BLaER1 treated with 17β-estradiol and CSF1 and Interleukin-3, amounts not matched to agents 10 nM and 100 nM (cell line): ENCODE results near the gene GRM4.

Source experiments
- H3K27ac ChIP-seq, 11 experiments: shearing (Covaris generic); formaldehyde crosslinking; 2 replicates each; pipeline ENCODE4 v1.8.1; 2022
- H3K27me3 ChIP-seq, 11 experiments: shearing (Covaris generic); formaldehyde crosslinking; 2 replicates each; pipeline ENCODE4 v1.8.1; 2022
- H3K36me3 ChIP-seq, 11 experiments: shearing (Covaris generic); formaldehyde crosslinking; 2 replicates each; pipeline ENCODE4 v1.8.1; 2022
- H3K4me1 ChIP-seq, 10 experiments: shearing (Covaris generic); formaldehyde crosslinking; 2 replicates each; pipeline ENCODE4 v1.8.1; 2022
- H3K4me2 ChIP-seq, 11 experiments: shearing (Covaris generic); formaldehyde crosslinking; 2 replicates each; pipeline ENCODE4 v1.8.1; 2022
- H3K4me3 ChIP-seq, 10 experiments: shearing (Covaris generic); formaldehyde crosslinking; 2 replicates each; pipeline ENCODE4 v1.8.1; 2022
- H3K9ac ChIP-seq, 11 experiments: shearing (Covaris generic); formaldehyde crosslinking; 2 replicates each; pipeline ENCODE4 v1.8.1; 2022
- H3K9me3 ChIP-seq, 11 experiments: shearing (Covaris generic); formaldehyde crosslinking; replicated peaks in 1 of 11; 2 replicates each; pipeline ENCODE4 v1.8.1; 2022
- H4K20me1 ChIP-seq, 11 experiments: shearing (Covaris generic); formaldehyde crosslinking; 2 replicates each; pipeline ENCODE4 v1.8.1; 2022
- Cebpa-rat ChIP-seq, 11 experiments: shearing (Covaris generic); IDR thresholded peaks; 2 replicates each; pipeline ENCODE4 v1.8.1; 2022

GRM4 gene

GRCh38 chr6:34015586-34015985 is 130.3 kb downstream of the GRM4 start:
- H3K27ac ChIP-seq, result no peak overlapping the region
- no peak for TF ChIP-seq Cebpa-rat (IDR thresholded peaks at IDR 0.05)
- H3K9ac ChIP-seq, result no peak overlapping the region
- H3K9me3 ChIP-seq, result peaks cover 13 to 19% (median 15%) of the 10 kb centered on the region in 11 experiments
- no peak overlapping the region for H3K4me3 ChIP-seq
- H4K20me1 ChIP-seq, result no peaks in the 10 kb centered on the region; a peak in 2 of 22 replicates
- H3K4me1 ChIP-seq, result no peaks in the 10 kb centered on the region
- no peaks in the 10 kb centered on the region for H3K27me3 ChIP-seq
- H3K4me2 ChIP-seq, result no peak overlapping the region
- no peaks in the 10 kb centered on the region for H3K36me3 ChIP-seq

DNA sequence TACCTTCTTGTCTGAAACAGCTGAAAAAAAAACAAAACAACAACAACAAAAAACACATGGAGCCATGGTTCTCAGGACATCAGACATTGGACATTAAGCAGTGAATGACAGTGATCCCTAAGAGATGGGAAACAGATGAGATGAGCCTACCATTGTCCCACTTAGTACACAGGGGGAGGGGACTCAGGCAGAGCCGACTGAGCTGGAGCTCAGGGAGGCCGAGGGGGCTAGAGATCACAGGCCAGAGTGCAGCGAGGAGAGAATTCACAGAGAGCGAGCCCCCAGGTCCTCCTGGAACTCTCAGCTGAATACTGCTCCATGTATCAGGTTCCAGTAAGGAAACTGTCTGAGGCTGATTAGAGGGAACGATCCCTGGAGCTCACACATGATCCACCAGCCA is 134.6 kb downstream of the GRM4 start:
- Histone ChIP-seq H4K20me1 (no peaks in the 10 kb centered on the region), H3K27ac (no peak overlapping the region), H3K4me2 (no peak overlapping the region), H3K4me3 (no peak overlapping the region), H3K9ac (no peak overlapping the region), H3K36me3 (no peaks in the 10 kb centered on the region), H3K27me3 (no peaks in the 10 kb centered on the region), H3K9me3 (peaks cover 10 to 26% (median 21%) of the 10 kb centered on the region in 11 experiments), H3K4me1 (no peaks in the 10 kb centered on the region)
- no peak for TF ChIP-seq Cebpa-rat (IDR thresholded peaks at IDR 0.05)

- H3K4me1 ChIP-seq, result peaks cover 0 to 6% (median 0%) of the 10 kb centered on the region in 10 experiments; a peak in 3 of 20 replicates
- peaks cover 10 to 34% (median 20%) of the 10 kb centered on the region in 11 experiments for H3K9me3 ChIP-seq
- no peak overlapping the region for H3K9ac ChIP-seq
- no peak overlapping the region for H3K4me2 ChIP-seq
- H3K27ac ChIP-seq, result no peak overlapping the region
- TF ChIP-seq Cebpa-rat (IDR thresholded peaks at IDR 0.05), result no peak
- H4K20me1 ChIP-seq, result no peaks in the 10 kb centered on the region
- no peak overlapping the region for H3K4me3 ChIP-seq
- no peaks in the 10 kb centered on the region for H3K36me3 ChIP-seq
- H3K27me3 ChIP-seq, result no peaks in the 10 kb centered on the region
Observed at GRCh38 chr6:34005901-34006531, 139.9 kb downstream of the GRM4 start.

DNA sequence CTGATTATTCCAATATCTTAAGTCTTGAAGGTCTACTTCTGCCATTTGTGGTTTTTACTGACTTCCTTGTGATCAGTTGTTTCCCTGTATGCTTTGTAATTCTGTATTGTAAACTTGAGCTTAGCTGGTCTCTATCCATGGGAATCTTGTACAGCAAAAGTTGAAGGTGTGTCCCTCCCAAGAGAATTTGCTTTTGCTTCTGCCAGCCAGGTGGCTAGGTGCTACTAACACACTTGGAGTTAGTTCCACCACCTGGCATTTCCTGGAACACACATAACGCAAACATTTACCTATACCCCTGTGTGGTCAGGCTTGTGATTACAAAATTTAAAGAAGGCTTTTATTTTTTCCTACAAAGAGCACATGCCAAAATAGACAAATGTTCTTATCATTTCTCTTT is 141.2 kb downstream of the GRM4 start:
- Histone ChIP-seq H3K4me1 (peaks cover 0 to 6% (median 0%) of the 10 kb centered on the region in 10 experiments; a peak in 3 of 20 replicates), H3K36me3 (no peaks in the 10 kb centered on the region), H4K20me1 (no peaks in the 10 kb centered on the region; a peak in 1 of 22 replicates), H3K9me3 (peaks cover 10 to 34% (median 20%) of the 10 kb centered on the region in 11 experiments), H3K9ac (no peak overlapping the region), H3K4me3 (no peak overlapping the region), H3K27ac (no peak overlapping the region), H3K4me2 (no peak overlapping the region), H3K27me3 (no peaks in the 10 kb centered on the region)
- no peak for TF ChIP-seq Cebpa-rat (IDR thresholded peaks at IDR 0.05)

GRCh38 chr6:34003962-34004361 is 141.9 kb downstream of the GRM4 start:
- TF ChIP-seq Cebpa-rat (IDR thresholded peaks at IDR 0.05), result no peak
- H3K27ac ChIP-seq, result no peak overlapping the region
- no peaks in the 10 kb centered on the region for H3K27me3 ChIP-seq
- H3K4me3 ChIP-seq, result no peak overlapping the region
- H3K9me3 ChIP-seq, result peaks cover 9 to 28% (median 14%) of the 10 kb centered on the region in 11 experiments
- H3K36me3 ChIP-seq, result no peaks in the 10 kb centered on the region
- H4K20me1 ChIP-seq, result no peaks in the 10 kb centered on the region; a peak in 1 of 22 replicates
- no peak overlapping the region for H3K9ac ChIP-seq
- peaks cover 0 to 6% (median 0%) of the 10 kb centered on the region in 10 experiments; a peak in 3 of 20 replicates for H3K4me1 ChIP-seq
- no peak overlapping the region for H3K4me2 ChIP-seq

DNA sequence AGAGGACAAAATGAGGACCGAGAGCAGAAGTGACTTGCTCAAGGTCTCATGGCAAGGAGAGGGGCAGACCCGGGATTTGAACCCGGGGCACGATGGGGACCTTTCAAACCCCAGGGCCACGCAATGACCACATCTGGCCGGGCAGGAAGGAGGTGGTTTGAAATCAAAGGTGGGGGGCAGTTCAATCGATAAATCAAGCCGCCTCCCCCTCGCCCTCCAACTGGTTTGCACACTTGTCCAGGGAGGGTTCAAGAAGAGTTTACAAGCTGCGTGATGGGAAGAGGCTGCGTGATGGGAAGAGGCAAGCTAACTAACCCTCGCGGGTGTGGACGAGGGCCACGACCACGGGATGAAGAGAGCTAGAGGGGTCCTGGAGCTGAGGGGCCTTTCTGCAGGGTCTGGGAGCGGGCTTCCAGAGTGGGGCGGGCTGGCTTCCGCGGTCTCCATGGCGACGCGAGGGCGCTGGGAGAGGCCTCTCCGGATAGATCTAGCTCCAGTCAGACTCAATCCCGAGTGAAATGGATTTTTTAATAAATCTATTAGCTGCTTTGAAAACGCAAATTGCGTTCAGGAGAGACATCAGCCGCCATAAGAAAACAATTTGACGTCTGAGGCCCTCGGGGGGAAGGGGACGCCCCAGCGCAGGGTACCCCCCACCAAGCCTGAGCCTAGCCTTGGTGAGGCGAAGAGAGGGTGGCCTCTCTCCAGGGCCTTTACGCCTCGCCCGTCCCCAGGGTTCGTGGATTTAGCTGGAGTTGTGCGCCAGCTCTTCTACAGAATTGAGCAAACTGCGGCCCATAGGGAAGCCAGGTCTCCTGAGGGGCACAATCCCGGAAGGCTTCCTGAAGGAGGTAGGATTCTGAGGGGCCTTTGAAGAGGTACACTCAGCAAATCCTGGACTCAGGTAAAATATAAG is 143.9 kb downstream of the GRM4 start:
- H3K9me3 ChIP-seq, result peaks cover 6 to 23% (median 13%) of the 10 kb centered on the region in 11 experiments; a peak in 19 of 22 replicates
- H3K4me1 ChIP-seq, result peaks cover 0 to 6% (median 0%) of the 10 kb centered on the region in 10 experiments; a peak in 3 of 20 replicates
- no peaks in the 10 kb centered on the region for H3K27me3 ChIP-seq
- TF ChIP-seq Cebpa-rat (IDR thresholded peaks at IDR 0.05), result no peak
- H3K27ac ChIP-seq, result no peak overlapping the region
- H3K36me3 ChIP-seq, result no peaks in the 10 kb centered on the region
- H3K9ac ChIP-seq, result no peak overlapping the region
- no peak overlapping the region for H3K4me2 ChIP-seq
- H3K4me3 ChIP-seq, result no peak overlapping the region
- H4K20me1 ChIP-seq, result no peaks in the 10 kb centered on the region; a peak in 1 of 22 replicates

- Histone ChIP-seq H3K9me3 (peaks cover 6 to 23% (median 16%) of the 10 kb centered on the region in 11 experiments; a peak in 19 of 22 replicates), H3K4me1 (peaks cover 0 to 15% (median 6%) of the 10 kb centered on the region in 10 experiments; a peak in 11 of 20 replicates), H4K20me1 (no peaks in the 10 kb centered on the region; a peak in 1 of 22 replicates), H3K4me3 (no peak overlapping the region), H3K4me2 (no peak overlapping the region), H3K27ac (no peak overlapping the region), H3K27me3 (no peaks in the 10 kb centered on the region), H3K36me3 (no peaks in the 10 kb centered on the region), H3K9ac (no peak overlapping the region)
- TF ChIP-seq Cebpa-rat (IDR thresholded peaks at IDR 0.05), result no peak
Observed at GRCh38 chr6:34000281-34000680, 145.6 kb downstream of the GRM4 start.

DNA sequence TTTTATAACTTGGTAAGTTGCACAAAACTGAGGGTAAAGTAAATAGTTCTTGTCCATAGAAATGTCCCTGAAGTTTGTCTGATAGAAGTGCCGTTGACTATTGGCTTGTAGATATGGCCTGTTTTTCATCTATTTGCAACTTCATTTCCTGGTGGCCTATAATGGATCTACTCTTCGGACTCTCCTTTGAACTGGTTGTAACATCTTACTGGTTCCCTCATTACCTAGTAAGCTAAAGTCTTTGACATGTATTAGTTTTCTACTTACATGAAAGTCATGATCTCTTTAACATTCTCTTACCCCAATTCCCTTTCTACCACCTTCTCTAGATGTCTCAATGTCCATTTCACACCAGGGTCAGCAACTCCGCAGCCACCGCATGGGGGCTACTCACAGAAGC is 146.3 kb downstream of the GRM4 start:
- no peak for TF ChIP-seq Cebpa-rat (IDR thresholded peaks at IDR 0.05)
- H3K9me3 ChIP-seq, result peaks cover 6 to 23% (median 16%) of the 10 kb centered on the region in 11 experiments; a peak in 19 of 22 replicates

DNA sequence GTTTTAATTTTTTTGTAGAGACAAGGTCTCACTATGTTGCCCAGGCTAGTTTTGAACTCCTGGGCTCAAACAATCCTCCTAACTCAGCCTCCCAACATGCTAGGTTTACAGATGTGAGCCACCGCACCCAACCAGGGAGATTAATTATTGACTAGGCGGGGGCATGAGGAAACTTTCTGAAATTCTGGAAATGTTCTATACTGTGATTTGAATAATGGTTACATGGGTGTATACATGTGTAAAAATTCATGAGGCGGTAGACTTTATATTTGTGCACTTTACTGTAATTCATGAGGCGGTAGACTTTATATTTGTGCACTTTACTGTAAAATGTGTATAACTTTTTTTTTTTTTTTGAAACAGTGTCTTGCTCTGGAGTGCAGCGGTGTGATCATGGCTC is 147.2 kb downstream of the GRM4 start:
- Histone ChIP-seq H3K4me3 (no peak overlapping the region), H3K27me3 (no peaks in the 10 kb centered on the region), H3K36me3 (no peaks in the 10 kb centered on the region)

More for the DNA sequence above, 146.3 kb downstream of the GRM4 start:
- Histone ChIP-seq H3K36me3 (no peaks in the 10 kb centered on the region), H3K27me3 (no peaks in the 10 kb centered on the region), H4K20me1 (no peaks in the 10 kb centered on the region; a peak in 1 of 22 replicates), H3K27ac (no peak overlapping the region), H3K4me2 (no peak overlapping the region), H3K4me3 (no peak overlapping the region), H3K4me1 (peaks cover 0 to 21% (median 5%) of the 10 kb centered on the region in 10 experiments; a peak in 9 of 20 replicates), H3K9ac (no peak overlapping the region)

More for the DNA sequence above, 147.2 kb downstream of the GRM4 start:
- no peak for TF ChIP-seq Cebpa-rat (IDR thresholded peaks at IDR 0.05)
- no peak overlapping the region for H3K9ac ChIP-seq
- no peak overlapping the region for H3K27ac ChIP-seq
- H4K20me1 ChIP-seq, result no peaks in the 10 kb centered on the region; a peak in 1 of 22 replicates
- H3K9me3 ChIP-seq, result peaks cover 6 to 21% (median 15%) of the 10 kb centered on the region in 11 experiments; a peak in 19 of 22 replicates
- H3K4me1 ChIP-seq, result peaks cover 0 to 21% (median 5%) of the 10 kb centered on the region in 10 experiments; a peak in 9 of 20 replicates
- no peak overlapping the region for H3K4me2 ChIP-seq
